HFF-Myc (cell line): ENCODE measurements around the gene AOC2.
"Not testable (repeated sequence)": the region's sequence is repeated elsewhere in the genome, so short reads cannot be mapped to it uniquely, and the experiment has no call there.

Experiments
- DNase-seq: peaks from one replicate; pipeline ENCODE4 v3.0.0-alpha.2; 2011; ENCODE audit warnings: low read depth; ENCODE audit errors: extremely low read depth
- H3K4me3 ChIP-seq: replicated peaks from 2 replicates; pipeline ENCODE4 v1.5.1; 2011; ENCODE audit warnings: low read depth, mild to moderate bottlenecking, control low read depth, low read length
- CTCF ChIP-seq: IDR thresholded peaks from 2 replicates; pipeline ENCODE4 v1.5.1; 2012; ENCODE audit warnings: mild to moderate bottlenecking, low read depth, low read length, control low read depth; ENCODE audit errors: missing control alignments

Gene AOC2

GRCh38 chr17:42850954-42851353 lies 6.6 kb downstream of the AOC2 start, which contains the start of gene AOC3:
Gene AOC3, plus strand, starts transcription at chr17:42851199. Its CDS starts 145 bp downstream, at chr17:42851344.
- no peak for TF ChIP-seq CTCF
- no peak for DNase-seq
- no peak within 1 kb of the TSS for H3K4me3 ChIP-seq

- not testable (repeated sequence) for DNase-seq, H3K4me3 ChIP-seq
Observed at GRCh38 chr17:42851371-42852240, 7.2 kb downstream of the AOC2 start.

GRCh38 chr17:42852351-42852750 lies 8.0 kb downstream of the AOC2 start:
- no peak for DNase-seq
- H3K4me3 ChIP-seq = no peak overlapping the region
- no peak for TF ChIP-seq CTCF

DNA sequence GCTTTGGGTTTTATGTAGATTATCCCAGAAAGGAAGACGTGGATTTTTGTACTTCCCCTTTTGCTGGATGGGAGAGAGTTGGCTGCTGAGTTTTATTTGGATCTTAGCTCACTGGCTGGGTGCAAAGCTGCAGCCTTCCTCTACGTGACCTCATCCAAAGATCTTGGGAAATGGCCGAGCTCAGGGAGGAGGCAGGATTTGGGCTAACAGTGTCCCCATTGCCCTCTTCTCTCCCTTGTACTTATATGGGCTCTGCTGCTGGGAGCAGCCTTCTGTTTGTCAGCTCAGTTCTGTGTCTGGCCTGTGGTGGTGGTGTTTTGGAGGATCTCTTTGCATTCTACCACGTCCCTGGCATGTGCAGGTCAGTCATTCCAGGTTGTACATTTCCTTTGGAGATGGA lies 8.6 kb downstream of the AOC2 start:
- TF ChIP-seq CTCF = no peak
- no peak for DNase-seq
- no peak overlapping the region for H3K4me3 ChIP-seq

DNA sequence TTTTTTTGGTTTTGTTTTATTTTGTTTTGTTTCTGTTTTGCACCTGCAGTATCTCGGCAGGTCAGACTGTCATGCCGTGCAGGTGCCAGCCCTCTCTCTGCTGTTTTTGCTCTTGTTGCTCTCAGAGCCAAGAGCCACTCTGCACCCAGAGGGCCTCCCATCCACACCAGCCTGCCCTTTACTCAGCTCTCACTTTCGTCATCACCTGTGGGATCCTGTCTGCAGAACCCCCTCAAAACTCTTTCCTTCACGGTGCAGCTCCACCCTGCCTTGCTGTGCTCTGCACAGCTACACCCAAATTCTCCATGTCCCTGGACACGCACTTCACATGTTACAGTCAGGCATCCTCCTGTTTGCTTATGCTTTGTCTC lies 9.2 kb downstream of the AOC2 start:
- TF ChIP-seq CTCF = no peak
- no peak for DNase-seq
- H3K4me3 ChIP-seq = no peak overlapping the region

- no peak overlapping the region for H3K4me3 ChIP-seq
- TF ChIP-seq CTCF = no peak
- no peak for DNase-seq
Observed at GRCh38 chr17:42853968-42854790, 9.8 kb downstream of the AOC2 start.

GRCh38 chr17:42855048-42855596 lies 10.7 kb downstream of the AOC2 start:
- no peak overlapping the region for H3K4me3 ChIP-seq
- DNase-seq = no peak
- no peak for TF ChIP-seq CTCF

DNA sequence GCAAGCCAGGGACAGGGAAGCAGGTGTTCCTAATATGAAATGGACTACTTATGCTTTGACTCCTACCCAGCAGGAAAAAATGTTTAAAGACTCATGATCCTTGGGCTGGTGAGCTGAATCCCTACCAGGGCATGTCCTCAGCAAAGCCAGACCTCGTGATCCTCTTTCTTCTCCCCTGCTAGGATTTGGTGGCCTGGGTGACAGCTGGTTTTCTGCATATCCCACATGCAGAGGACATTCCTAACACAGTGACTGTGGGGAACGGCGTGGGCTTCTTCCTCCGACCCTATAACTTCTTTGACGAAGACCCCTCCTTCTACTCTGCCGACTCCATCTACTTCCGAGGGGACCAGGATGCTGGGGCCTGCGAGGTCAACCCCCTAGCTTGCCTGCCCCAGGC lies 11.7 kb downstream of the AOC2 start:
- not testable (repeated sequence) for DNase-seq, H3K4me3 ChIP-seq

GRCh38 chr17:42856516-42856915 lies 12.1 kb downstream of the AOC2 start:
- H3K4me3 ChIP-seq, DNase-seq: not testable (repeated sequence)
